MM.1S (cell line): Measurements from ENCODE around the gene ADD3.

ENCODE experiments used
- DNase-seq: peaks from one replicate; pipeline ENCODE4 v3.0.0-alpha.2; 2015
- H2AFZ ChIP-seq: fragments of 300-600 bp; sonication (generic); 2 replicates; pipeline ENCODE4 v1.6.0; 2016; ENCODE audit warnings: antibody characterized with exemption, low read length
- H3F3A ChIP-seq: fragments of 300-600 bp; sonication (generic); 2 replicates; pipeline ENCODE4 v1.6.1; 2016; ENCODE audit warnings: mild to moderate bottlenecking, antibody characterized with exemption, low read length, moderate library complexity, mixed read lengths; ENCODE audit not compliant: insufficient read depth
- H3K27ac ChIP-seq: fragments of 300-600 bp; sonication (generic); 2 replicates; pipeline ENCODE4 v1.5.1; 2016; ENCODE audit warnings: mild to moderate bottlenecking, low read length
- H3K27me3 ChIP-seq: fragments of 300-600 bp; sonication (generic); replicated peaks from 2 replicates; pipeline ENCODE4 v1.6.0; 2016; ENCODE audit warnings: low read length; ENCODE audit not compliant: insufficient read depth
- H3K36me3 ChIP-seq: fragments of 300-600 bp; sonication (generic); replicated peaks from 2 replicates; pipeline ENCODE4 v1.6.1; 2016; ENCODE audit warnings: mild to moderate bottlenecking, low read length, mixed read lengths; ENCODE audit not compliant: insufficient read depth
- H3K4me1 ChIP-seq: fragments of 300-600 bp; sonication (generic); 2 replicates; pipeline ENCODE4 v1.6.1; 2016; ENCODE audit warnings: low read length, mixed read lengths
- H3K4me2 ChIP-seq: fragments of 300-600 bp; sonication (generic); 2 replicates; pipeline ENCODE4 v1.6.0; 2016; ENCODE audit warnings: low read depth, low read length
- H3K4me3 ChIP-seq: fragments of 300-600 bp; sonication (generic); 2 replicates; pipeline ENCODE4 v1.5.1; 2016; ENCODE audit warnings: low read length, mixed read lengths
- H3K79me2 ChIP-seq: fragments of 300-600 bp; sonication (generic); 2 replicates; pipeline ENCODE4 v1.6.1; 2016; ENCODE audit warnings: mixed run types, low read length, mixed read lengths
- H3K9ac ChIP-seq: fragments of 300-600 bp; sonication (generic); 2 replicates; pipeline ENCODE4 v1.6.1; 2016; ENCODE audit warnings: low read length, mixed read lengths
- H3K9me2 ChIP-seq: fragments of 300-600 bp; sonication (generic); replicated peaks from 2 replicates; pipeline ENCODE4 v1.6.1; 2016; ENCODE audit warnings: mild to moderate bottlenecking, low read length, mixed read lengths; ENCODE audit not compliant: insufficient read depth
- H3K9me3 ChIP-seq: fragments of 300-600 bp; sonication (generic); replicated peaks from 2 replicates; pipeline ENCODE4 v1.6.1; 2016; ENCODE audit warnings: mild to moderate bottlenecking, low read length, mixed read lengths; ENCODE audit not compliant: insufficient read depth
- H4K20me1 ChIP-seq: fragments of 300-600 bp; sonication (generic); 2 replicates; pipeline ENCODE4 v1.6.1; 2016; ENCODE audit warnings: mild to moderate bottlenecking, low read length, moderate library complexity, mixed read lengths; ENCODE audit not compliant: insufficient read depth
- EZH2 ChIP-seq: fragments of 300-600 bp; sonication (generic); optimal IDR thresholded peaks from 2 replicates; pipeline ENCODE3; 2017; ENCODE audit warnings: low read depth, mild to moderate bottlenecking, antibody characterized with exemption, low read length, mixed read lengths
- EZH2phosphoT487 ChIP-seq: fragments of 300-600 bp; sonication (generic); IDR thresholded peaks from 2 replicates; pipeline ENCODE4 v1.6.1; 2018; ENCODE audit warnings: antibody characterized with exemption, low read length
- TF ChIP-seq, protein P1 (sequence below): fragments of 300-600 bp; sonication (generic); IDR thresholded peaks from 2 replicates; pipeline ENCODE4 v1.5.1; 2016; ENCODE audit warnings: antibody characterized with exemption, low read length, mixed read lengths

ADD3 gene

DNA sequence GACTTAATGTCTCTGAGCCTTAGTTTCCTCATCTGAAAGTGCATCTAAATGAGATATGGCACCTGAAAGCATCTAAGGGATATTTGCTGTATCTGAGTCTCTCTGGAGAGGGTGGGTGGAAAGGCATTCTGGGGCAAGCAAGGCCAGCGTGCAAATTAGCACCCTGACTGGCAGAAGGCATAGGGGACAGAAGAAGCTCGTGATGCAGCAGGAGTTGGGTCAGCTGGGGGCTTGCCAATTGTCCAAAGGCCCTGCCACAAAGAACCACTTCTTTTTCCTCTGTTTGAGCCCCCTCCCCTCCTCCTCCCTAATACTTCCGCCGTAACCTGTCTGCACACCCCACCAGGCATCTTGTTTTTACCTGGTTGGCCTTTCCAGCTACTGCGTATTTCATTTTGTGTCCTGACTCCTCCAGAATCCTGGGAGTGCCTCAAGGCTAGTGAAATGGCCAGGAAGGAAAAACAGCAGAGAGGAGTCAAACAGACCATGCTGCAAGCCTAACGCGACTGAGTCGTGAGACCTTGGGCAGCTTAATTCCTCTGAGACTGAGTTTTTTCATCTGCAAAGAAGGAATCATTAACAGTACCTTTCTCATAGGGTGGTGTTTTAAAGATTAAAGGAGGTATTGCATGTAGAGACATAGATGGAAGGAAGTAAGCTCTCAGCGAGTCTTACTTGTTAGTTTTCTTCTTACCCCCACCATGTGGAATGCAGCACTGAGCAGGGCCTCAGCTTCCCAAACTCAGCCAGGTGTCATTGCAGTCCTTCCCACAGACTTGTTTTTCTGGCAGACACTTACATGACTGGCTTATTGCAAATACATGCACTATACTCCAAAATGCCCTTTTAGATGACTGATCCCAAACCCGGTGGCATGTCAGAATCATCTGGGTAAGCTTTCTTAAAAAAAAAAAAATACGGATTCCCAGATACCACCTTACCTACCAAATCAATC, 150.5 kb downstream of the ADD3 start:
- H3K4me2 ChIP-seq: no peak overlapping the region

DNA sequence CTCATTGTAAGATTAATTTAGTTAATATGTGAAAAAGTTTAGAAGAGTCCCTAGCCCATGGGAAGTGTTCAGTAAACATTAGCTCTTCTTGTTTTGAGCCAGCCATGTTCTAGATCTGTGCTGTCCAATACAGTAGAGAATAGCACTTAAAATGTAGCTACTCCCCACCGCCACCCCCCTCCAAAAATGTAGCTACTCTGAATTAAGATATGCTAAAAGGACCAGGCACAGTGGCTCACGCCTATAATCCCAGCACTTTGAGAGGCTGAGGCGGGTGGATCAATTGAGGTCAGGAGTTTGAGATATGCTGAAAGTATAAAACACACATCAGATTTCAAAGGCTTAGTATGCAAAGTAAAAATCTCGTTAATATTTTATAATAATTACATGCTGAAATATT, 152.3 kb downstream of the ADD3 start:
- Histone ChIP-seq H3K36me3 (no peaks in the 10 kb centered on the region), H3K4me1 (no peaks in the 10 kb centered on the region), H3K9me3 (no peaks in the 10 kb centered on the region), H3F3A (no peaks in the 10 kb centered on the region), H3K27ac (no peak overlapping the region), H3K9me2 (no peaks in the 10 kb centered on the region), H2AFZ (no peak overlapping the region), H3K9ac (no peak overlapping the region), H3K27me3 (no peaks in the 10 kb centered on the region), H3K4me2 (no peak overlapping the region), H3K4me3 (no peak overlapping the region), H4K20me1 (no peaks in the 10 kb centered on the region), H3K79me2 (no peaks in the 10 kb centered on the region)
- TF ChIP-seq EZH2phosphoT487 (no peak), EZH2 (no peak)
- TF ChIP-seq, protein P1, sequence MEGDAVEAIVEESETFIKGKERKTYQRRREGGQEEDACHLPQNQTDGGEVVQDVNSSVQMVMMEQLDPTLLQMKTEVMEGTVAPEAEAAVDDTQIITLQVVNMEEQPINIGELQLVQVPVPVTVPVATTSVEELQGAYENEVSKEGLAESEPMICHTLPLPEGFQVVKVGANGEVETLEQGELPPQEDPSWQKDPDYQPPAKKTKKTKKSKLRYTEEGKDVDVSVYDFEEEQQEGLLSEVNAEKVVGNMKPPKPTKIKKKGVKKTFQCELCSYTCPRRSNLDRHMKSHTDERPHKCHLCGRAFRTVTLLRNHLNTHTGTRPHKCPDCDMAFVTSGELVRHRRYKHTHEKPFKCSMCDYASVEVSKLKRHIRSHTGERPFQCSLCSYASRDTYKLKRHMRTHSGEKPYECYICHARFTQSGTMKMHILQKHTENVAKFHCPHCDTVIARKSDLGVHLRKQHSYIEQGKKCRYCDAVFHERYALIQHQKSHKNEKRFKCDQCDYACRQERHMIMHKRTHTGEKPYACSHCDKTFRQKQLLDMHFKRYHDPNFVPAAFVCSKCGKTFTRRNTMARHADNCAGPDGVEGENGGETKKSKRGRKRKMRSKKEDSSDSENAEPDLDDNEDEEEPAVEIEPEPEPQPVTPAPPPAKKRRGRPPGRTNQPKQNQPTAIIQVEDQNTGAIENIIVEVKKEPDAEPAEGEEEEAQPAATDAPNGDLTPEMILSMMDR: no peak
- no peak for DNase-seq

More for the DNA sequence above, 150.5 kb downstream of the ADD3 start:
- no peaks in the 10 kb centered on the region for H3K27me3 ChIP-seq
- no peaks in the 10 kb centered on the region for H3K36me3 ChIP-seq
- H3K9me2 ChIP-seq: no peaks in the 10 kb centered on the region
- no peak for DNase-seq
- H3K4me3 ChIP-seq: no peak overlapping the region
- no peak overlapping the region for H2AFZ ChIP-seq
- no peaks in the 10 kb centered on the region for H3F3A ChIP-seq
- TF ChIP-seq EZH2phosphoT487: no peak
- no peak for TF ChIP-seq EZH2
- TF ChIP-seq, protein P1: no peak
- H3K79me2 ChIP-seq: no peaks in the 10 kb centered on the region
- no peak overlapping the region for H3K27ac ChIP-seq
- H3K4me1 ChIP-seq: no peaks in the 10 kb centered on the region
- no peaks in the 10 kb centered on the region for H3K9me3 ChIP-seq
- no peaks in the 10 kb centered on the region for H4K20me1 ChIP-seq
- H3K9ac ChIP-seq: no peak overlapping the region

DNA sequence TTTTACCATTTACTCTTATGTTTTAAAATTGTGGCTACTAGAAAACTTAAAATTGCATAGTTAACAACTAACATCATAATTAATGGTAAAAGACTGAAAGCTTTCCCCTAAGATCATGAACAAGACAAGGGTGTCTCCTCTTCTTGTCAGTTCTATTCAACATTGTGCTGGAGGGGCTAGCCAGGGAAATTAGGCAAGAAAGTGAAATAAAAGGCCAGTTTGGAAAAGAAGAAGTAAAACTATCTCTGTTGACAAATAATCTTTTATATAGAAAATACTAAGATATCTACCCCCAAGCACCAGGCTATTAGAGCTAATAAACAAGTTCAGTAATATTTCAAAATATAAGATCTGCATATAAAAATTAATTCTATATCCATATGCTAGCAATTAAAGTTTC, 152.7 kb downstream of the ADD3 start:
- H2AFZ ChIP-seq: no peak overlapping the region
- no peak overlapping the region for H3K4me2 ChIP-seq
- no peaks in the 10 kb centered on the region for H3K9me3 ChIP-seq
- H3F3A ChIP-seq: no peaks in the 10 kb centered on the region
- H3K79me2 ChIP-seq: no peaks in the 10 kb centered on the region
- H4K20me1 ChIP-seq: no peaks in the 10 kb centered on the region
- no peak overlapping the region for H3K4me3 ChIP-seq
- H3K27ac ChIP-seq: no peak overlapping the region
- DNase-seq: no peak
- H3K9ac ChIP-seq: no peak overlapping the region
- H3K36me3 ChIP-seq: no peaks in the 10 kb centered on the region
- H3K9me2 ChIP-seq: no peaks in the 10 kb centered on the region
- H3K4me1 ChIP-seq: no peaks in the 10 kb centered on the region
- TF ChIP-seq, protein P1: no peak
- H3K27me3 ChIP-seq: no peaks in the 10 kb centered on the region
